GM12878 (cell line): ENCODE data around the gene OGFR. TPM values are rescaled to one million over a fixed set of nuclear protein-coding genes. Genes with fewer than 3 reads are reported as not detected.

Source experiments
- ATAC-seq: fragments of 200-7000 bp; cut with Tn5 transposase; 3 replicates; pipeline ENCODE4 v1.9.1; 2020; ENCODE audit warnings: mild to moderate bottlenecking, moderate library complexity
- BruUV-seq: library from RNA; stranded (reverse); fragments of 400-500 nt; replicated peaks from 2 replicates; lab custom pipeline; 2021; lab: Mats Ljungman, UMichigan
- CTCF ChIA-PET: fragments of 300-600 bp; sonication (Branson Sonifier 250); formaldehyde crosslinking; extraction: SDS; loops from one replicate; lab custom pipeline; 2021; ENCODE audit warnings: inconsistent platforms; lab: Yijun Ruan, JAX
- POLR2A ChIA-PET: fragments of 350-600 bp; formaldehyde crosslinking; extraction: SDS; loops from one replicate; lab custom pipeline; 2021; ENCODE audit warnings: inconsistent platforms; lab: Charles Lee
- RAD21 ChIA-PET: fragments of 300-600 bp; sonication (Branson Sonifier 250); formaldehyde crosslinking; loops from one replicate; lab custom pipeline; 2023; ENCODE audit warnings: antibody characterized with exemption; ENCODE audit not compliant: unreplicated experiment; lab: Charles Lee
- SMC1A ChIA-PET: fragments of 300-600 bp; sonication (Branson Sonifier 250); formaldehyde crosslinking; loops from one replicate; lab custom pipeline; 2023; ENCODE audit not compliant: unreplicated experiment, uncharacterized antibody; lab: Charles Lee
- DNase-seq: peaks from one replicate; pipeline ENCODE4 v3.0.0-alpha.2; 2011; ENCODE audit warnings: low read depth, low spot score
- FAIRE-seq: peaks from 3 replicates; lab custom pipeline; 2011; peaks lifted over from hg19 to GRCh38; lab: Jason Lieb, UNC
- H2AFZ ChIP-seq: 2 replicates; pipeline ENCODE4 v1.6.0; 2011; ENCODE audit warnings: low read depth, low read length, control low read depth; ENCODE audit not compliant: control insufficient read depth
- H3K27ac ChIP-seq: 2 replicates; pipeline ENCODE4 v1.5.1; 2011; ENCODE audit warnings: control low read depth; ENCODE audit not compliant: control insufficient read depth, insufficient read depth
- H3K27me3 ChIP-seq, 2 experiments: replicated peaks in 1 of 2; 2 replicates each; pipeline versions ENCODE4 v1.6.0 to v1.6.1; 2011; ENCODE audit warnings: low read length in 1 of 2; ENCODE audit not compliant: control insufficient read depth in 2 of 2, insufficient read depth in 2 of 2
- H3K36me3 ChIP-seq, 2 experiments: 2 replicates each; pipeline ENCODE4 v1.5.1; 2011; ENCODE audit warnings: low read length in 1 of 2; ENCODE audit not compliant: control insufficient read depth in 2 of 2, insufficient read depth in 2 of 2
- H3K4me1 ChIP-seq: 2 replicates; pipeline ENCODE4 v1.6.1; 2011; ENCODE audit warnings: mild to moderate bottlenecking, low read length, moderate library complexity, mixed read lengths; ENCODE audit not compliant: control insufficient read depth, insufficient read depth
- H3K4me2 ChIP-seq: 2 replicates; pipeline ENCODE4 v1.6.0; 2011; ENCODE audit warnings: control low read depth; ENCODE audit not compliant: control insufficient read depth, insufficient read depth
- H3K4me3 ChIP-seq: fragments of 200-600 bp; sonication (generic); 2 replicates; pipeline ENCODE4 v1.5.1; 2016
- H3K79me2 ChIP-seq: 2 replicates; pipeline ENCODE4 v1.6.0; 2011; ENCODE audit warnings: low read length; ENCODE audit not compliant: control insufficient read depth, insufficient read depth
- H3K9ac ChIP-seq: 2 replicates; pipeline ENCODE4 v1.8.0; 2011; ENCODE audit warnings: low read length, control low read depth, mixed read lengths; ENCODE audit not compliant: control insufficient read depth, insufficient read depth
- H3K9me3 ChIP-seq: replicated peaks from 3 replicates; pipeline ENCODE4 v1.5.1; 2011; ENCODE audit warnings: mild to moderate bottlenecking, low read length; ENCODE audit not compliant: control insufficient read depth, insufficient read depth
- H4K20me1 ChIP-seq: 2 replicates; pipeline ENCODE4 v1.6.0; 2011; ENCODE audit not compliant: control insufficient read depth, insufficient read depth
- ATF7 ChIP-seq: fragments of 450-650 bp; IDR thresholded peaks from 2 replicates; pipeline ENCODE4 v1.6.1; 2016; ENCODE audit warnings: low read depth, mild to moderate bottlenecking
- CBFB ChIP-seq: IDR thresholded peaks from 2 replicates; pipeline ENCODE4 v1.6.1; 2016; ENCODE audit warnings: antibody characterized with exemption, low read depth
- CBX5 ChIP-seq: sonication (generic); IDR thresholded peaks from 2 replicates; pipeline ENCODE4 v1.6.1; 2016; ENCODE audit warnings: low read depth, moderate library complexity, mild to moderate bottlenecking, inconsistent platforms
- EP300 ChIP-seq, 2 experiments: fragments of 150-350 bp in 1 of 2; IDR thresholded peaks; 2 replicates each; pipeline ENCODE4 v1.6.1; 2011 to 2012; ENCODE audit warnings: low read depth in 2 of 2, low read length in 2 of 2, borderline replicate concordance in 1 of 2, improper control_type of control experiment in 1 of 2, inconsistent platforms in 1 of 2; ENCODE audit not compliant: control insufficient read depth in 1 of 2
- KDM1A ChIP-seq: fragments of 200-600 bp; sonication (generic); IDR thresholded peaks from 2 replicates; pipeline ENCODE4 v1.6.1; 2016; ENCODE audit warnings: borderline replicate concordance
- NR2C1 ChIP-seq: fragments of 450-650 bp; IDR thresholded peaks from 2 replicates; pipeline ENCODE4 v1.6.1; 2017; ENCODE audit warnings: antibody characterized with exemption, mild to moderate bottlenecking, moderate library complexity
- PAX5 ChIP-seq: IDR thresholded peaks from 2 replicates; pipeline ENCODE4 v1.6.1; 2011; ENCODE audit warnings: low read depth, low read length, borderline replicate concordance
- PML ChIP-seq: IDR thresholded peaks from 2 replicates; pipeline ENCODE4 v1.6.1; 2012; ENCODE audit warnings: low read length, inconsistent platforms
- SP1 ChIP-seq: IDR thresholded peaks from one replicate; pipeline ENCODE4 v1.6.1; 2011; ENCODE audit warnings: low read depth, low read length
- SREBF1 ChIP-seq: IDR thresholded peaks from 2 replicates; pipeline ENCODE4 v1.6.1; 2012; ENCODE audit warnings: mild to moderate bottlenecking, low read length
- ZZZ3 ChIP-seq: IDR thresholded peaks from 2 replicates; pipeline ENCODE4 v1.6.1; 2011; ENCODE audit warnings: low read depth; ENCODE audit not compliant: control insufficient read depth, insufficient read length
- WGBS: methylation state at CpG from one replicate; pipeline ENCODE4 v1.1.6; 2016; ENCODE audit warnings: low lambda C conversion rate; ENCODE audit not compliant: insufficient replicate concordance, insufficient coverage; ENCODE audit errors: missing lambda C conversion rate; 5-methylcytosine and 5-hydroxymethylcytosine counted together
- in situ Hi-C: fragments of 300-500 bp; cut with MboI; formaldehyde crosslinking; loops from 9 replicates; pipeline ENCODE4 v1.14.3; 2018; ENCODE audit warnings: mixed read lengths
- intact Hi-C: fragments of 100-400 bp; cut with micrococcal nuclease; formaldehyde crosslinking; loops from one replicate; pipeline ENCODE4 v1.14.2; 2022; ENCODE audit not compliant: unreplicated experiment
- polyA plus RNA-seq, 11 experiments: library from polyadenylated mRNA; depleted of rRNA in 4 of 11; unstranded in 6 of 11; stranded (reverse) in 5 of 11; fragments of >200 nt; fragmentation: Nextera tagmentation in 4 of 11; fragmentation: Illumina TruSeq in 1 of 11; extraction: Ambion mirVana in 4 of 11; extraction: Trizol in 1 of 11; gene quantifications; 1 replicate in 1 of 11; 2 replicates in 10 of 11; pipeline versions ENCODE4 v1.2.1 to v1.2.3, GENCODE V29; 2011 to 2016; ENCODE audit warnings: inconsistent platforms in 2 of 11, missing spikeins in 2 of 11, low read depth in 1 of 11
- total RNA-seq, 4 experiments: library from RNA; depleted of rRNA in 3 of 4; stranded (reverse); fragments of >200 nt in 3 of 4; fragmentation: Illumina TruSeq in 1 of 4; extraction: Trizol in 1 of 4; gene quantifications; 2 replicates each; pipeline versions ENCODE4 v1.2.1 to v1.2.3, GENCODE V29; 2013 to 2021
- TF ChIP-seq, protein P1 (sequence below): IDR thresholded peaks from 2 replicates; pipeline ENCODE4 v1.6.1; 2012; ENCODE audit warnings: low read depth, low read length, improper control_type of control experiment
- TF ChIP-seq, protein P2 (sequence below): IDR thresholded peaks from 2 replicates; pipeline ENCODE4 v1.6.1; 2011; ENCODE audit warnings: mild to moderate bottlenecking, low read depth, low read length, moderate library complexity; ENCODE audit not compliant: insufficient replicate concordance
- TF ChIP-seq, protein P3 (sequence below): IDR thresholded peaks from 2 replicates; pipeline ENCODE4 v1.6.1; 2012; ENCODE audit warnings: low read depth, low read length, improper control_type of control experiment
- TF ChIP-seq, protein P4 (sequence below): fragments of 150-350 bp; IDR thresholded peaks from 2 replicates; pipeline ENCODE4 v1.6.1; 2014; ENCODE audit warnings: mild to moderate bottlenecking, low read depth, low read length

Gene OGFR
- total and polyA plus RNA-seq, 10 of the 15 experiments (the other 5 are each of a cell fraction or from before 2014, with no cell fraction given): 0.72 to 62.1 (median 27.3) TPM

DNA sequence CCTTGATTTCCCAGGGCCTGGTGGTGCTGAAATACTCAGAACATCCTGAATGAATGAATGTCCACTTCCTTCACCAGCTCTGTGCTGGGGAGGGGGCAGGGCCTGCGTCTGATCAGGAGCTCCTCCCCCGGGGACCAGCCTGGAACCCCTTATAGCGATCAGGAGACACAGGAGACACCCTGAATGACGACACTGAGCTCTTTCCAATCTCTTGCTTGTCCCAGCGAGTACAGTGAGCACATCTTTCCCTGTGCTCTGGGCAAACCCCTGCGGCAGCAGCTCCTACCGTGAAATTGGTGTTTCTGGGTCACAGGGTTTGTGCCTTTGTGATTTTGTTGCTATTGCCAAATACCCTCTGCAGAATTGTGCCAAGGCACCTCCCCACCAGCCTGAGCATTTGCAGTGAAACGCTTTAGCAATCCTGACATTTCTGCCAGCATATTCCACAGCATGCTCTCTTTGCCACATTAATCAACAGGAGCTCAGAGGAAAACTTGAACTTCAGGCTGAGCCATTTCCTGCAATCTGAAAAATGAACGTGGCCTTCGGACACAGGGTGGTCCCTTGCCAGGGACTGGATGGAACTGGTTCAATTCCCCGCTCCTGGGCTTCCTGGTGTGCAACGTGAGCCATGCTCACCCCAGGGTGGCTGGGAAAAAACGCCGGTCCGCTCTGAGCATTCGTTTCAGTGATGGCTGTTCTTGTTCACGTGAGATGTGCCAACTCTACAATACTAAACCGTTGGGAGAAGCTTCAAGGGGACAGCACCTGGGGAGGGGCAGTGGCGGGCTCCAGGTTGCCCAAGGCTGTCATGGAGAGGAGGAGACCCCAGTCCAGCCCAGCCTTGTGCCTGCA is 31.4 kb upstream of the OGFR start:
- BruUV-seq: no TSS peak
- H3K36me3 ChIP-seq: no peaks in the 10 kb centered on the region
- peaks cover 10% of the 10 kb centered on the region for H3K4me1 ChIP-seq
- no peaks in the 10 kb centered on the region for H3K79me2 ChIP-seq
- no peak overlapping the region for H3K4me2 ChIP-seq
- no peak overlapping the region for H3K27ac ChIP-seq
- TF ChIP-seq ZZZ3 (no peak), SREBF1 (no peak), SP1 (no peak), CBFB (no peak), CBX5 (no peak), PML (no peak), KDM1A (no peak), ATF7 (no peak), EP300 (IDR thresholded peaks at IDR 0.05; ENCODE audit: borderline replicate concordance in 1 of 2, control insufficient read depth in 1 of 2, low read depth in 2 of 2, low read length in 2 of 2) (no peak), PAX5 (no peak), NR2C1 (no peak)
- TF ChIP-seq, protein P1, sequence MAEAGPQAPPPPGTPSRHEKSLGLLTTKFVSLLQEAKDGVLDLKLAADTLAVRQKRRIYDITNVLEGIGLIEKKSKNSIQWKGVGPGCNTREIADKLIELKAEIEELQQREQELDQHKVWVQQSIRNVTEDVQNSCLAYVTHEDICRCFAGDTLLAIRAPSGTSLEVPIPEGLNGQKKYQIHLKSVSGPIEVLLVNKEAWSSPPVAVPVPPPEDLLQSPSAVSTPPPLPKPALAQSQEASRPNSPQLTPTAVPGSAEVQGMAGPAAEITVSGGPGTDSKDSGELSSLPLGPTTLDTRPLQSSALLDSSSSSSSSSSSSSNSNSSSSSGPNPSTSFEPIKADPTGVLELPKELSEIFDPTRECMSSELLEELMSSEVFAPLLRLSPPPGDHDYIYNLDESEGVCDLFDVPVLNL: no peak
- TF ChIP-seq, protein P2, sequence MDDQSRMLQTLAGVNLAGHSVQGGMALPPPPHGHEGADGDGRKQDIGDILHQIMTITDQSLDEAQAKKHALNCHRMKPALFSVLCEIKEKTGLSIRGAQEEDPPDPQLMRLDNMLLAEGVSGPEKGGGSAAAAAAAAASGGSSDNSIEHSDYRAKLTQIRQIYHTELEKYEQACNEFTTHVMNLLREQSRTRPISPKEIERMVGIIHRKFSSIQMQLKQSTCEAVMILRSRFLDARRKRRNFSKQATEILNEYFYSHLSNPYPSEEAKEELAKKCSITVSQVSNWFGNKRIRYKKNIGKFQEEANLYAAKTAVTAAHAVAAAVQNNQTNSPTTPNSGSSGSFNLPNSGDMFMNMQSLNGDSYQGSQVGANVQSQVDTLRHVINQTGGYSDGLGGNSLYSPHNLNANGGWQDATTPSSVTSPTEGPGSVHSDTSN: no peak
- TF ChIP-seq, protein P3, sequence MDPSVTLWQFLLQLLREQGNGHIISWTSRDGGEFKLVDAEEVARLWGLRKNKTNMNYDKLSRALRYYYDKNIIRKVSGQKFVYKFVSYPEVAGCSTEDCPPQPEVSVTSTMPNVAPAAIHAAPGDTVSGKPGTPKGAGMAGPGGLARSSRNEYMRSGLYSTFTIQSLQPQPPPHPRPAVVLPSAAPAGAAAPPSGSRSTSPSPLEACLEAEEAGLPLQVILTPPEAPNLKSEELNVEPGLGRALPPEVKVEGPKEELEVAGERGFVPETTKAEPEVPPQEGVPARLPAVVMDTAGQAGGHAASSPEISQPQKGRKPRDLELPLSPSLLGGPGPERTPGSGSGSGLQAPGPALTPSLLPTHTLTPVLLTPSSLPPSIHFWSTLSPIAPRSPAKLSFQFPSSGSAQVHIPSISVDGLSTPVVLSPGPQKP: no peak
- TF ChIP-seq, protein P4, sequence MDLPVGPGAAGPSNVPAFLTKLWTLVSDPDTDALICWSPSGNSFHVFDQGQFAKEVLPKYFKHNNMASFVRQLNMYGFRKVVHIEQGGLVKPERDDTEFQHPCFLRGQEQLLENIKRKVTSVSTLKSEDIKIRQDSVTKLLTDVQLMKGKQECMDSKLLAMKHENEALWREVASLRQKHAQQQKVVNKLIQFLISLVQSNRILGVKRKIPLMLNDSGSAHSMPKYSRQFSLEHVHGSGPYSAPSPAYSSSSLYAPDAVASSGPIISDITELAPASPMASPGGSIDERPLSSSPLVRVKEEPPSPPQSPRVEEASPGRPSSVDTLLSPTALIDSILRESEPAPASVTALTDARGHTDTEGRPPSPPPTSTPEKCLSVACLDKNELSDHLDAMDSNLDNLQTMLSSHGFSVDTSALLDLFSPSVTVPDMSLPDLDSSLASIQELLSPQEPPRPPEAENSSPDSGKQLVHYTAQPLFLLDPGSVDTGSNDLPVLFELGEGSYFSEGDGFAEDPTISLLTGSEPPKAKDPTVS: no peak
- POLR2A ChIA-PET: no interaction called here
- H3K27me3 ChIP-seq: no peaks in the 10 kb centered on the region; a peak in 2 of 4 replicates
- H3K9ac ChIP-seq: no peak overlapping the region
- CTCF ChIA-PET: no interaction called here
- RAD21 ChIA-PET: no interaction called here
- no peak for ATAC-seq
- in situ Hi-C loops (no loop called here), intact Hi-C loops (no loop called here)
- no peaks in the 10 kb centered on the region for H4K20me1 ChIP-seq
- SMC1A ChIA-PET: no interaction called here
- H3K4me3 ChIP-seq: no peak overlapping the region
- no peak for DNase-seq
- H2AFZ ChIP-seq: no peak overlapping the region
- H3K9me3 ChIP-seq: no peaks in the 10 kb centered on the region; the same call in 2 of the 3 replicates
- FAIRE-seq: no peak
- WGBS: 36% methylated on average over 19 of the region's 19 CpGs
